ENCODE results near the gene EMC7.

DNA sequence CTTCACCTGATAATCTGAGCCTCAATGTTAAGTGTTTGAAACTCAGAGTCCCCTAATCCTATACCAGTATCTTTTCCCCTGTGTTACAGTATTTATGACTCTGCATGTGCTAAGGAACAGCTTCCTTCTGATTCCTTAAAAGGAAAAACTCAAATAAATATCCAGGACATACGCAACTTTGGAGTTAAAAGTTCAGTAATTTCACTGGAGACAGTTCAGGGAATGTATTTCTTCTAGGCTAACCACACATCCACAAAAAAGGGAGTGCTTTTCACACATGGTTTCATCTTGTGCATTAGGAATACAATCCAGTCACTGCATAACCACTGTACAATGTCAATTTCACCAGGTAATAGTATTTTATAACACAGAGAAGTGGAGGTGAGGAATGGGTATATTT, 31.2 kb upstream of the EMC7 start:
- no peak for TF ChIP-seq EZH2 (IDR thresholded peaks at IDR 0.05)
- TF ChIP-seq, protein P1, sequence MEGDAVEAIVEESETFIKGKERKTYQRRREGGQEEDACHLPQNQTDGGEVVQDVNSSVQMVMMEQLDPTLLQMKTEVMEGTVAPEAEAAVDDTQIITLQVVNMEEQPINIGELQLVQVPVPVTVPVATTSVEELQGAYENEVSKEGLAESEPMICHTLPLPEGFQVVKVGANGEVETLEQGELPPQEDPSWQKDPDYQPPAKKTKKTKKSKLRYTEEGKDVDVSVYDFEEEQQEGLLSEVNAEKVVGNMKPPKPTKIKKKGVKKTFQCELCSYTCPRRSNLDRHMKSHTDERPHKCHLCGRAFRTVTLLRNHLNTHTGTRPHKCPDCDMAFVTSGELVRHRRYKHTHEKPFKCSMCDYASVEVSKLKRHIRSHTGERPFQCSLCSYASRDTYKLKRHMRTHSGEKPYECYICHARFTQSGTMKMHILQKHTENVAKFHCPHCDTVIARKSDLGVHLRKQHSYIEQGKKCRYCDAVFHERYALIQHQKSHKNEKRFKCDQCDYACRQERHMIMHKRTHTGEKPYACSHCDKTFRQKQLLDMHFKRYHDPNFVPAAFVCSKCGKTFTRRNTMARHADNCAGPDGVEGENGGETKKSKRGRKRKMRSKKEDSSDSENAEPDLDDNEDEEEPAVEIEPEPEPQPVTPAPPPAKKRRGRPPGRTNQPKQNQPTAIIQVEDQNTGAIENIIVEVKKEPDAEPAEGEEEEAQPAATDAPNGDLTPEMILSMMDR (IDR thresholded peaks at IDR 0.05 in 2 of 3, conservative IDR thresholded peaks at IDR 0.05 in 1 of 3; ENCODE audit: borderline replicate concordance in 1 of 3, insufficient read depth in 1 of 3, low read depth in 2 of 3, low read length in 2 of 3): no peak
- TF ChIP-seq, protein P2, sequence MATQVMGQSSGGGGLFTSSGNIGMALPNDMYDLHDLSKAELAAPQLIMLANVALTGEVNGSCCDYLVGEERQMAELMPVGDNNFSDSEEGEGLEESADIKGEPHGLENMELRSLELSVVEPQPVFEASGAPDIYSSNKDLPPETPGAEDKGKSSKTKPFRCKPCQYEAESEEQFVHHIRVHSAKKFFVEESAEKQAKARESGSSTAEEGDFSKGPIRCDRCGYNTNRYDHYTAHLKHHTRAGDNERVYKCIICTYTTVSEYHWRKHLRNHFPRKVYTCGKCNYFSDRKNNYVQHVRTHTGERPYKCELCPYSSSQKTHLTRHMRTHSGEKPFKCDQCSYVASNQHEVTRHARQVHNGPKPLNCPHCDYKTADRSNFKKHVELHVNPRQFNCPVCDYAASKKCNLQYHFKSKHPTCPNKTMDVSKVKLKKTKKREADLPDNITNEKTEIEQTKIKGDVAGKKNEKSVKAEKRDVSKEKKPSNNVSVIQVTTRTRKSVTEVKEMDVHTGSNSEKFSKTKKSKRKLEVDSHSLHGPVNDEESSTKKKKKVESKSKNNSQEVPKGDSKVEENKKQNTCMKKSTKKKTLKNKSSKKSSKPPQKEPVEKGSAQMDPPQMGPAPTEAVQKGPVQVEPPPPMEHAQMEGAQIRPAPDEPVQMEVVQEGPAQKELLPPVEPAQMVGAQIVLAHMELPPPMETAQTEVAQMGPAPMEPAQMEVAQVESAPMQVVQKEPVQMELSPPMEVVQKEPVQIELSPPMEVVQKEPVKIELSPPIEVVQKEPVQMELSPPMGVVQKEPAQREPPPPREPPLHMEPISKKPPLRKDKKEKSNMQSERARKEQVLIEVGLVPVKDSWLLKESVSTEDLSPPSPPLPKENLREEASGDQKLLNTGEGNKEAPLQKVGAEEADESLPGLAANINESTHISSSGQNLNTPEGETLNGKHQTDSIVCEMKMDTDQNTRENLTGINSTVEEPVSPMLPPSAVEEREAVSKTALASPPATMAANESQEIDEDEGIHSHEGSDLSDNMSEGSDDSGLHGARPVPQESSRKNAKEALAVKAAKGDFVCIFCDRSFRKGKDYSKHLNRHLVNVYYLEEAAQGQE (IDR thresholded peaks at IDR 0.05; ENCODE audit: low read depth): no peak
- TF ChIP-seq, protein P3, sequence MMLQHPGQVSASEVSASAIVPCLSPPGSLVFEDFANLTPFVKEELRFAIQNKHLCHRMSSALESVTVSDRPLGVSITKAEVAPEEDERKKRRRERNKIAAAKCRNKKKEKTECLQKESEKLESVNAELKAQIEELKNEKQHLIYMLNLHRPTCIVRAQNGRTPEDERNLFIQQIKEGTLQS (IDR thresholded peaks at IDR 0.05): no peak
- TF ChIP-seq, protein P4, sequence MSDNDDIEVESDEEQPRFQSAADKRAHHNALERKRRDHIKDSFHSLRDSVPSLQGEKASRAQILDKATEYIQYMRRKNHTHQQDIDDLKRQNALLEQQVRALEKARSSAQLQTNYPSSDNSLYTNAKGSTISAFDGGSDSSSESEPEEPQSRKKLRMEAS (IDR thresholded peaks at IDR 0.05): no peak
- no peak for TF ChIP-seq SRF (IDR thresholded peaks at IDR 0.05; ENCODE audit: low read depth)
- no peak for TF ChIP-seq RAD21 (IDR thresholded peaks at IDR 0.05; ENCODE audit: low read depth)
- TF ChIP-seq POLR2A (IDR thresholded peaks at IDR 0.05; ENCODE audit: borderline replicate concordance, extremely low read depth, insufficient read depth, insufficient read length): no peak
